DND-41 (cell line): ENCODE results near the gene FHIT.
A peak's percentile ranks its signal among the peaks of the same experiment; 100 is the strongest.

Source experiments
- ATAC-seq: fragments of 200-7000 bp; cut with Tn5 transposase; 3 replicates; pipeline ENCODE4 v1.9.1; 2021; ENCODE audit warnings: low read depth; ENCODE audit not compliant: insufficient read depth
- DNase-seq: peaks from one replicate; pipeline ENCODE4 v3.0.0-alpha.2; 2020
- H2AFZ ChIP-seq: 2 replicates; pipeline ENCODE4 v1.6.0; 2012; ENCODE audit warnings: low read depth, low read length
- H3K27ac ChIP-seq: 2 replicates; pipeline ENCODE4 v1.5.1; 2012; ENCODE audit warnings: low read length, inconsistent platforms
- H3K27me3 ChIP-seq: fragments of 200-600 bp; sonication (generic); 2 replicates; pipeline ENCODE4 v1.6.0; 2012; ENCODE audit warnings: low read length, mild to moderate bottlenecking, inconsistent platforms; ENCODE audit not compliant: insufficient read depth, poor library complexity
- H3K36me3 ChIP-seq: 2 replicates; pipeline ENCODE4 v1.5.1; 2012; ENCODE audit warnings: low read length, inconsistent platforms; ENCODE audit not compliant: insufficient read depth
- H3K4me1 ChIP-seq: 2 replicates; pipeline ENCODE4 v1.5.1; 2012; ENCODE audit warnings: mild to moderate bottlenecking, low read length; ENCODE audit not compliant: insufficient read depth
- H3K4me2 ChIP-seq: 2 replicates; pipeline ENCODE4 v1.6.0; 2012; ENCODE audit warnings: mild to moderate bottlenecking, moderate library complexity, low read length, inconsistent platforms; ENCODE audit not compliant: insufficient read depth
- H3K4me3 ChIP-seq, 2 experiments: fragments of 200-600 bp in 1 of 2; shearing (Covaris generic) in 1 of 2; 2 replicates each; pipeline ENCODE4 v1.5.1; 2012 to 2016; ENCODE audit warnings: inconsistent platforms in 2 of 2, low read length in 2 of 2, mild to moderate bottlenecking in 2 of 2, low read depth in 1 of 2, moderate library complexity in 1 of 2
- H3K79me2 ChIP-seq: 2 replicates; pipeline ENCODE4 v1.6.0; 2012; ENCODE audit warnings: low read length, inconsistent platforms; ENCODE audit not compliant: insufficient read depth
- H3K9ac ChIP-seq: 2 replicates; pipeline ENCODE4 v1.6.0; 2012; ENCODE audit warnings: low read depth, mild to moderate bottlenecking, inconsistent platforms, low read length, moderate library complexity
- H3K9me3 ChIP-seq: 2 replicates; pipeline ENCODE4 v1.5.1; 2012; ENCODE audit warnings: low read length, moderate library complexity, mild to moderate bottlenecking, inconsistent platforms; ENCODE audit not compliant: insufficient read depth, severe bottlenecking
- H4K20me1 ChIP-seq: 2 replicates; pipeline ENCODE4 v1.6.0; 2012; ENCODE audit warnings: low read length; ENCODE audit not compliant: insufficient read depth
- EZH2 ChIP-seq: IDR thresholded peaks from 3 replicates; pipeline ENCODE4 v1.6.1; 2012; ENCODE audit warnings: borderline replicate concordance, low read depth, mild to moderate bottlenecking, moderate library complexity, low read length, inconsistent platforms; ENCODE audit not compliant: severe bottlenecking
- TF ChIP-seq, protein P1 (sequence below): IDR thresholded peaks from 2 replicates; pipeline ENCODE4 v1.5.1; 2012; ENCODE audit warnings: borderline replicate concordance, low read length, moderate library complexity, mild to moderate bottlenecking; ENCODE audit not compliant: poor library complexity, severe bottlenecking; ENCODE audit errors: extremely low read depth

FHIT gene

DNA sequence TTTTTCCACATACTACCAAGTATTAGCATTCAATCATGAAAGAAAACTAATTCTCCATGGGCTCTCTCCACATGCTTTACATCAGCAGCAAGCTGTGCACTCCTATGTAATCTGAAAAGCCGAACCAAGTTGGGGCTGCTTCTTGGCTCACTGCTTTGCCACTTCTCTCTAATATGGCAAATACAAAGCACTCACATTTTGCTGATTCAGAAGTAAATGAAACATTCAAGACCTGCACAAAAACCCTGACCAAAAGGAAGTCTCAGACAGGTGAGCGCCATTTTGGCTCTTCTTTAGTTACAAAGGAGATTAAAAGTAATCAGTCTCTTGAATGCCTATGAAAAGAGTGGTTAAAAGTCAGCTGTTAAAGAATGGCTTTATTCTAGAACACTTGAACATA, 915.2 kb downstream of the FHIT start:
- no peak for TF ChIP-seq EZH2
- TF ChIP-seq, protein P1, sequence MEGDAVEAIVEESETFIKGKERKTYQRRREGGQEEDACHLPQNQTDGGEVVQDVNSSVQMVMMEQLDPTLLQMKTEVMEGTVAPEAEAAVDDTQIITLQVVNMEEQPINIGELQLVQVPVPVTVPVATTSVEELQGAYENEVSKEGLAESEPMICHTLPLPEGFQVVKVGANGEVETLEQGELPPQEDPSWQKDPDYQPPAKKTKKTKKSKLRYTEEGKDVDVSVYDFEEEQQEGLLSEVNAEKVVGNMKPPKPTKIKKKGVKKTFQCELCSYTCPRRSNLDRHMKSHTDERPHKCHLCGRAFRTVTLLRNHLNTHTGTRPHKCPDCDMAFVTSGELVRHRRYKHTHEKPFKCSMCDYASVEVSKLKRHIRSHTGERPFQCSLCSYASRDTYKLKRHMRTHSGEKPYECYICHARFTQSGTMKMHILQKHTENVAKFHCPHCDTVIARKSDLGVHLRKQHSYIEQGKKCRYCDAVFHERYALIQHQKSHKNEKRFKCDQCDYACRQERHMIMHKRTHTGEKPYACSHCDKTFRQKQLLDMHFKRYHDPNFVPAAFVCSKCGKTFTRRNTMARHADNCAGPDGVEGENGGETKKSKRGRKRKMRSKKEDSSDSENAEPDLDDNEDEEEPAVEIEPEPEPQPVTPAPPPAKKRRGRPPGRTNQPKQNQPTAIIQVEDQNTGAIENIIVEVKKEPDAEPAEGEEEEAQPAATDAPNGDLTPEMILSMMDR, result no peak
- DNase-seq, result no peak
- no peaks in the 10 kb centered on the region for H3K79me2 ChIP-seq
- no peak overlapping the region for H3K4me2 ChIP-seq
- no peaks in the 10 kb centered on the region for H3K36me3 ChIP-seq
- no peak overlapping the region for H3K9ac ChIP-seq
- no peak for ATAC-seq
- no peak overlapping the region for H2AFZ ChIP-seq
- H3K4me3 ChIP-seq, result no peak overlapping the region
- peaks cover 84% of the 10 kb centered on the region for H3K4me1 ChIP-seq
- no peaks in the 10 kb centered on the region for H4K20me1 ChIP-seq
- no peaks in the 10 kb centered on the region for H3K9me3 ChIP-seq
- H3K27me3 ChIP-seq, result no peaks in the 10 kb centered on the region
- peak overlapping the region; percentile 58 for H3K27ac ChIP-seq

DNA sequence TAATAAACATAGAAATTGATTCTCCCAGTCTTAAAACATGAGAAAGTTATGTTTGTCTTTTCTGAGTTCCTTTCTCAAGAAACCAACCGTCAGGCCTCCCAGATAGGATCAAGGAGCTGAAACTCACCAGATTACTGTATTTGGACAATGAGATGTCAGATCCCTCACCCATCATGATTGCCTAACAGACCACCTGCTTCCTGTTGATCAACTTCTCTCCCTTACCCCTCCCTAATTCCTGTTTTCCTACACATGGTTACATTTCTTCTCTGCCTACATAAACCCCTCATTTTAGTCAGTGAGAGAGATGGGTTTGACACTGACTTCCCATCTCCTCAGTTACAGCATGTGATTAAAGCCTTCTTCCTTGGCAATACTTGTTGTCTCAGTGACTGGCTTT, 917.5 kb downstream of the FHIT start:
- Histone ChIP-seq H2AFZ (no peak overlapping the region), H3K9ac (peak overlapping the region; percentile 51), H3K79me2 (no peaks in the 10 kb centered on the region), H3K4me2 (peak overlapping the region; percentile 7; the same call in 1 of the 2 replicates), H3K4me3 (no peak overlapping the region), H3K27me3 (no peaks in the 10 kb centered on the region), H3K36me3 (no peaks in the 10 kb centered on the region), H3K9me3 (no peaks in the 10 kb centered on the region), H4K20me1 (no peaks in the 10 kb centered on the region), H3K4me1 (peaks cover 84% of the 10 kb centered on the region), H3K27ac (peak overlapping the region; percentile 90)
- ATAC-seq (peak; percentile 86), DNase-seq (peak; percentile 72)
- TF ChIP-seq EZH2, result no peak
- TF ChIP-seq, protein P1, result no peak

DNA sequence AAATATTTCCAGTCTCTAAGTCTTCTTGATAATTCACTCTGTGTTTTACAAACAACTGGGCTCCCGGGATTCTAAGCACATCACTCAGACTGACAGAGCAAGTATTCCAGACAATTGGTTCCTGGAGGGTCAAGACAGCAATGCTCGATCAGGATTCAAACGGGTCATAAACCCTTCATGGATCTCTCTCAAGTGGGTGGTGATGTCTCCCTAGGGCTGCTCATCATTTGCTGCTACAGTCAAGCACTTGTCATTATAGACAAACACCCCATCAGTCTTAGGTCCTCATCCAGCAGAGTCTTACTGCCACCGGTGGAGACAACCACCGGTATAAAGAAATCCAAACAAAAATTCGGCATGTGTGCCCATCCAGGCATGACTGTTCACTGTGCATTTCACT, 921.1 kb downstream of the FHIT start:
- H3K9me3 ChIP-seq, result no peaks in the 10 kb centered on the region
- no peak overlapping the region for H2AFZ ChIP-seq
- no peaks in the 10 kb centered on the region for H3K79me2 ChIP-seq
- no peak for DNase-seq
- peak overlapping the region; percentile 8; the same call in 1 of the 2 replicates for H3K27ac ChIP-seq
- H3K4me2 ChIP-seq, result no peak overlapping the region
- H3K4me3 ChIP-seq, result no peak overlapping the region
- ATAC-seq, result no peak
- TF ChIP-seq, protein P1, result no peak
- no peak for TF ChIP-seq EZH2
- no peak overlapping the region for H3K9ac ChIP-seq
- no peaks in the 10 kb centered on the region for H3K27me3 ChIP-seq
- no peaks in the 10 kb centered on the region for H3K36me3 ChIP-seq
- no peaks in the 10 kb centered on the region for H4K20me1 ChIP-seq
- peaks cover 57% of the 10 kb centered on the region for H3K4me1 ChIP-seq
